ENCODE data around the gene FBXW7.

- TF ChIP-seq REST (IDR thresholded peaks at IDR 0.05; ENCODE audit: low read depth) = no peak
- TF ChIP-seq FOXM1 (IDR thresholded peaks at IDR 0.05; ENCODE audit: borderline replicate concordance, low read depth) = no peak
- no peak for TF ChIP-seq YY1 (IDR thresholded peaks at IDR 0.05; ENCODE audit: low read depth)
- no peak for TF ChIP-seq EP300 (IDR thresholded peaks at IDR 0.05; ENCODE audit: borderline replicate concordance)
- no peak for TF ChIP-seq TAF1 (IDR thresholded peaks at IDR 0.05; ENCODE audit: low read depth)
- TF ChIP-seq EGR1 (IDR thresholded peaks at IDR 0.05) = no peak
Measured at GRCh38 chr4:152277333-152277732, 258.6 kb downstream of the FBXW7 start.
